ENCODE data around the gene TMA7.

GRCh38 chr3:48477959-48478520, 38.0 kb downstream of the TMA7 start:
- TF ChIP-seq, protein P1, sequence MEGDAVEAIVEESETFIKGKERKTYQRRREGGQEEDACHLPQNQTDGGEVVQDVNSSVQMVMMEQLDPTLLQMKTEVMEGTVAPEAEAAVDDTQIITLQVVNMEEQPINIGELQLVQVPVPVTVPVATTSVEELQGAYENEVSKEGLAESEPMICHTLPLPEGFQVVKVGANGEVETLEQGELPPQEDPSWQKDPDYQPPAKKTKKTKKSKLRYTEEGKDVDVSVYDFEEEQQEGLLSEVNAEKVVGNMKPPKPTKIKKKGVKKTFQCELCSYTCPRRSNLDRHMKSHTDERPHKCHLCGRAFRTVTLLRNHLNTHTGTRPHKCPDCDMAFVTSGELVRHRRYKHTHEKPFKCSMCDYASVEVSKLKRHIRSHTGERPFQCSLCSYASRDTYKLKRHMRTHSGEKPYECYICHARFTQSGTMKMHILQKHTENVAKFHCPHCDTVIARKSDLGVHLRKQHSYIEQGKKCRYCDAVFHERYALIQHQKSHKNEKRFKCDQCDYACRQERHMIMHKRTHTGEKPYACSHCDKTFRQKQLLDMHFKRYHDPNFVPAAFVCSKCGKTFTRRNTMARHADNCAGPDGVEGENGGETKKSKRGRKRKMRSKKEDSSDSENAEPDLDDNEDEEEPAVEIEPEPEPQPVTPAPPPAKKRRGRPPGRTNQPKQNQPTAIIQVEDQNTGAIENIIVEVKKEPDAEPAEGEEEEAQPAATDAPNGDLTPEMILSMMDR (conservative IDR thresholded peaks at IDR 0.05 in 1 of 2, IDR thresholded peaks at IDR 0.05 in 1 of 2; ENCODE audit: low read depth in 1 of 2, low read length in 2 of 2) = no peak
- no peak for TF ChIP-seq EZH2 (IDR thresholded peaks at IDR 0.05; ENCODE audit: low read length, missing control alignments)
